DMS153 treated with DMSO at 0.1 percent for 48 hours (cell line): Measurements from ENCODE around the gene EPS8.
"Not testable (repeated sequence)": the region's sequence is repeated elsewhere in the genome, so short reads cannot be mapped to it uniquely, and the experiment has no call there.

Experiments used
- DNase-seq: peaks from one replicate; lab custom pipeline; 2025; ENCODE audit not compliant: unreplicated experiment; lab: John Stamatoyannopoulos, UW

EPS8 gene

GRCh38 chr12:15762162-15762561 is 27.0 kb downstream of the EPS8 start:
- DNase-seq = not testable (repeated sequence)

DNA sequence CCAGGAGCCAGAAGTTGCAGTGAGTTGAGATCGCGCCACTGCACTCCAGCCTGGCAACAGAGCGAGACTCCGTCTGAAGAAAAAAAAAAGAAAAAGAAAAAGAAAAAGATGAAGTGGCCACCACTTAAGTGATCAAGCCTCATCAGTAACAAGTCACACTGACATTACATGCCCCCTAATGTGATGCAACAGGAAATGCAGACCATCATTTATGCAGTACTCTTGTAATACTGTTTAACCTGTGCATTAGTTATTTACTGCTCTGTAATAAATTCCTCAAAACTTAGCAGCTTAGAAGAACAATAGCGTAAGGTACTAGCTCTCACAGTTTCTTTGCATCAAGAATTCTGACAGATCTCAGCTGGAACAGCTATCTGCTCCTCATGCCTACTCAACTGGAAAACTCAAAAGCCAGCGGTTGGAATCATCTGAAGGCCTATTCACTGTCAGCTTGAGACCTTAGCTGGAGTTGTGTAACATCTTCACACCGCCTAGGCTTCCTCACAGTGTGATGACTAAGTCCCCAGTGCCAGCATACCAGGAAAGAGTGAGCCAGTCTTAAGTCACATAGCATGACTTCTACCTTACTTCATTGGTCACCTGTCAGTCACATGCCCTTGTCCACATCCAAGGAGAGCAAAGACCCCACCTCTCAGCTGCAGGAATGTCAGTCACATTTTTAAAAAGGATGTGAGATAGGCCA is 31.5 kb downstream of the EPS8 start:
- DNase-seq = no peak

DNA sequence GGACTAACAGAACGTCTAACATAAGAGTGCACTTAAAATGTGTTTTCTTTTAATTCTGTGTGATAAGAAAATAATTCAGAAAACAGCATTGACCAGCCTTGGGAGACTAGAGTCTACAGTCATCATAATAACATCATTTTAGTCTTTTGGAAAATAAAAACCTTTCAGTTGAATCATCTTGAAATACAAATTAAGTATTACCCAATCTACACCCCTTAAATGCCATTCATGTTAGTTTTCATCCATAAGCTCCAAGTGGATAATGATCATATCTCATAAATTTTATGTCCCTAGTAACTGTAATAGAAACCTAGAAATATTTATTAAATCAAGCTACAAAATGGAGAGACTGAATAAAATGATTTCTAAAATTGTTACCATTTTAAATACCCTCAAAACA is 32.4 kb downstream of the EPS8 start:
- DNase-seq = no peak

DNA sequence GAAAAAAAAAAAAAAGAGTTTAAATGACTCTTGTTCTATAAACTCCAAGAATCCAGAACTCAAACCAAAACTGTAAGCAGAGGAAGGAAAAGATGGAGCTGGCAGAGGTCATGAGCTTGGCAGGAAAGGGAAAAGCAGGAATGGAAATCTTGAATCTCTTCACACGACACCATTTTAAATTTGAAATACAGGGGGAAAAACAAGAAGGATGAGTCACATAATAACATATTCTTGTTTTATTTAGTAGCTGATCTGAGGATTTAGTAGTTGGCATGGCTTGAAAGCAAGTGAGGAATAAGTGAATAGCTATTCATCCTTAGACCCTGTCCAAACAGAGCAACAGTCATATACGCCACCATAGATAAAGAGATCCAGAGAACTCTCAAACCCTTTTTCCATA is 35.0 kb downstream of the EPS8 start:
- DNase-seq = no peak

DNA sequence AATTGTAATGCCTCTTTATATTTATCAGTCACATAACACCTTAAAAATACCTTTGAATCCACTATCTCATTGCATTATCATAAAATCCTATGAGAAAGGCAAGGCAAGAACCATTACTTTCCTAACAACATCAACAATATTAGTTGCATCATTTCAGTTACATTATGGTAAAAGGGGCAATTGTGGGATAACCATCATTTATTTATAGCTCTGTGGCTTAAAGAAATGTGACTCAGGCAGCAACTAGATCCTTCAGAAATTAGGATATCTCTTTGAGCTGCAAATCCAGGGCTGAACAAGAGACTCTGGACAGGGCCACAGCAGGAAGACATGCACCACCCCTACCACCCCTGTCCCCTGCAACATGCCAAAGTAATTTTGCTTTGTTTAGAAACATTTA is 36.4 kb downstream of the EPS8 start:
- DNase-seq = no peak

DNA sequence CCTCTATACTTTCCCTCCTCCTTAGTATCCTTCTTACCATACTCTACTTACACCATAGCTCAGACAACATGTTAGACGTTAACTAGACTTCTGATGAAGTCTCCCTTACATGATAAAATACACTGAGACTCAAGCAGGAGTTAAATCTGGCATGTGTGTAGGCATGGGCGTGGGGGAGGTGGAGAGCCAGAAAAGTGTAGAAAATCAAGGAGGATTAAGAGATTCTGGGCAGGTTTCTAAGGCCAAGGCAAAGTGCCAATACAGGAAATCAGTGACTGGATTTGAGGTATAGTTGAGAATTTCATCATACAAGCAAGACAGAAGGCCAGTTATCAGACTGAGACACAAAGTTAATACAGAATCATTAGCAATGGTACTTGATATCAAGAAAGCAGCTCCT is 37.4 kb downstream of the EPS8 start:
- DNase-seq = no peak

- DNase-seq = no peak
These were observed 39.3 kb downstream of the EPS8 start for GRCh38 chr12:15749937-15750336.

- not testable (repeated sequence) for DNase-seq
These were observed 47.3 kb downstream of the EPS8 start for GRCh38 chr12:15741870-15742269.

- DNase-seq = no peak
These were observed 48.1 kb downstream of the EPS8 start for GRCh38 chr12:15741082-15741481.

DNA sequence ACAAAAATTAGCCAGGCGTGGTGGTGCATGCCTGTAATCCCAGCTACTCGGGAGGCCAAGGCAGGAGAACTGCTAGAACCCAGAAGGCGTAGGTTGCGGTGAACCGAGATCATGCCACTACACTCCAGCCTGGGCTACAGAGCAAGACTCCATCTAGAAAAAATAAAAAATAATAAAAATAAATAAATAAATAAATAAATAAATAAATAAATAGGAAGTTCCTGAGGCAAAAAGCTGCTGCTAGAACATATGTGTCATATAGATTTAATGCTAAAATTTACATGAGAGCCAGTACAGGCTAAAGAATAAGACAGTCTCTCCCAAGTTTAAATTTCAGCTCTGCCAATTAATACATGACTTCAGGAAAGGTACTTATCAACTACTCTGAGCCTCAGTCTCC is 48.8 kb downstream of the EPS8 start:
- DNase-seq = not testable (repeated sequence)

DNA sequence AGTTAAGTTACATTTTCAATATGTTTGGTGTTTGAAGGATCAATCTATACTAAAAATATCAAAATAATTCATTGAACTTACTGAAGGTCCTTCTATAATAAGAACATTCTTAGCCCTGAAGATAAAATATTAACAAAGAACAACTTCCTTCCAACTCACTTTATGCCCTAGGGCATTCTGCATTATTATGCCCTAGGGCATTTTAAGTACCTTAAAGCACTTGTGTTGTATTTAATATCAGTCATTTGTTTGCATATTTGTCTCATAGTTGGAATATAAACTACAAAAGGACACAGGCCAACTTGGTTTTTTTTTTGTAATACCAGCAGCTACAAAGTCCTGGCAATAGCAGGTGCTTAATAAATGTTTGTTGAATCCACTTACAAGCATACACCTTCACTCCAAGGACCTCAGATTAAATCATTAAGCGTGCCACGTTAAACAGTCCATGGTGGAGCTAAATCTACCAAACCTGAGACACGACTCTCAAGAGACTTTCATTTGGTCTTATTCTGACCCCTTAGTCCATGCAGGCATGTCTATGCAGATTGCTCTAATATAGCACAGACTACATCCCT is 50.7 kb downstream of the EPS8 start:
- DNase-seq = no peak

GRCh38 chr12:15735837-15736615 is 53.2 kb downstream of the EPS8 start:
- DNase-seq = no peak

DNA sequence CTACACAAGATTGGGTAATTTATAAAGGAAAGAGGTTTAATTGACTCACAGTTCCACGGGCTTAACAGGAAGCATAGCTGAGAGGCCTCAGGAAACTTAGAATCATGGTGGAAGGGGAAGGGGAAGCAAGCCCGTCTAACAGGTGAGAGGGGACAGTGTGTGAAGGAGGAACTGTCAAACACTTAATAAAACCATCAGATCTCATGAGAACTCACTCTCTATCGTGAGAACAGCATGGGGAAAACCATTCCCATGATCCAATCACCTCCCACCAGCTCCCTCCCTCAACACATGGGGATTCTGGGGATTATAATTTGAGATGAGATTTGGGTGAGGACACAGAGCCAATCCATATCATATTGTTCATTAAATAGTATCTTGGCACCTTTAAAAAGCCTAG is 56.1 kb downstream of the EPS8 start:
- no peak for DNase-seq

GRCh38 chr12:15732341-15733061 is 56.7 kb downstream of the EPS8 start:
- DNase-seq = no peak

DNA sequence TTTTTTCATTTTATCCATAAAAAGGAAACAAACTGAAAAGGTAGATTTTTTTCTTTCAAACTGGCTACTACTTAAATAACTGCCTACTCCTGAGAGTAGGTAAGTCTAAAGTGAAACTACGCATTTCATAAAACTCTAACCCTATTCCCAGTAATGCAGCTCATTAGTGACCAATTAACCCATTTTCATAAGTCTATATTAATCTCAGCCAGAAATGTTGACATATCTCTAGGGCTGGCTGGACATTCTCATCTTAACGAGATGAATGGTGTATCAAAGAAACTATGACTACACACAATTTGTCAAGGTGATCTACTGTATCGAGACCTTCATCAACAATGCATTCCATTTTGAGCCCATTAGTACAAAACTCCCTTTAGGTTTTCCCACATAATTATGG is 57.2 kb downstream of the EPS8 start:
- no peak for DNase-seq

GRCh38 chr12:15729097-15729496 is 60.1 kb downstream of the EPS8 start:
- no peak for DNase-seq

- DNase-seq = no peak
These were observed 61.0 kb downstream of the EPS8 start for GRCh38 chr12:15728118-15728598.

DNA sequence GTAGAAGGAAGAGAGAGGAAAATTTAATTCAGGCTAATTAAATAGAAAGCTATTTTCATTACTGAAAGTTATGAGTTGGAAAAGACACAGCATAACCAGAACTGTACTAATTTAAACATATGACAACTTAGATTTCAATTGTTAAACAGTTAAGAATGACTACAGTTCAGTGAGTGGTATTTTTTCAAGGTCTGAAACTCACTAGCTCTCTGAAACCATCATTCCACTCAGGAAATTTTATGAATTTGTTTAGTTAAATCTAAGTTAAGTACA is 62.4 kb downstream of the EPS8 start:
- no peak for DNase-seq

DNA sequence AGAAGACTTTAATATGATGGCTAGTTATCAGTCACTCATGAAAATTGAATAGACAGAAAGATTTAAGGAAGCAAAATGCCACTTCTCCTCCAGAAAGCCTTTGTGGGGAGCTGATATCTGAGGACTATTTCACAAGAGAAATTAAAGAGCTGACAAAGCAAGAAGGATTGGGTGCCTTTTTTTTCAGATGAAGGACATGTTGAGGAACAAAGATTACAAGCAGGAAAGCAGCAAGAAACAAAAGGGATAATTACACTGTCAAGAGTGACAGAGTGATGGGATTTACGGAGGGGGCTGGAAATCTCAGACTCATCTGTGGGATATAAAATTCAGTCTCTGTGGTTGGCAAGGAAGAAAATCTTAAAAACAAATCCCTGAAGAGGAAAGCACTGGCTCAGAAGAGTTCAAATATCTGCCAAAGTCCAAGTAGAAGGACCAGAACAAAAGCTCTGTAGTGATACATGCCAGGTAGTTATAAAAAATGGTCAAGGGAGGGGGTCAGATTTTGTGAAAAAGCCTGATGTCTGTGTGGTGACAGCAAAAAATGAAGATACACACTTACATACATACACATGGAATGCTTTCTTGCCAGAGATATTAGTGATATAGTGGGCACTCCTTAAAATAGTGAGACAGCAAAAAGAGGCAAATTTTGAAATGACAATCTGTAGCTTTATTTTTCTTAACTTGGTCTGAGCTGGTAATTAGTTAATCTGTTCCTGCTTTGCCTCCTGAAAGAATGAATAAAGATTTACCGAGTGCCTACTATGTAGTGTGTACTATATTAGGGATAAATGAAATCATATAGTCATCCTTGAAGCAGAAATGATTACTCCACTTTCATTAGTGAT is 62.9 kb downstream of the EPS8 start:
- no peak for DNase-seq

- DNase-seq = no peak
These were observed 66.2 kb downstream of the EPS8 start for GRCh38 chr12:15722951-15723350.
